HG03571 (cell line): Measurements from ENCODE around the gene DENND1B.
"Not testable (repeated sequence)": the region's sequence is repeated elsewhere in the genome, so short reads cannot be mapped to it uniquely, and the experiment has no call there.

ENCODE experiments used
- ATAC-seq: cut with Tn5 transposase; IDR thresholded peaks from one replicate; pipeline ENCODE4 v1.9.1; 2021; ENCODE audit not compliant: unreplicated experiment

The DENND1B gene

GRCh38 chr1:197633447-197634078 is 141.7 kb downstream of the DENND1B start:
- ATAC-seq, result no peak

GRCh38 chr1:197632651-197633050 is 142.6 kb downstream of the DENND1B start:
- no peak for ATAC-seq

GRCh38 chr1:197632005-197632404 is 143.3 kb downstream of the DENND1B start:
- ATAC-seq, result no peak

- no peak for ATAC-seq
Measured at GRCh38 chr1:197622371-197622770, 152.9 kb downstream of the DENND1B start.

GRCh38 chr1:197621761-197622160 is 153.5 kb downstream of the DENND1B start:
- no peak for ATAC-seq

GRCh38 chr1:197620714-197621163 is 154.5 kb downstream of the DENND1B start:
- no peak for ATAC-seq

GRCh38 chr1:197619008-197619640 is 156.2 kb downstream of the DENND1B start:
- no peak for ATAC-seq

- ATAC-seq, result no peak
Measured at GRCh38 chr1:197618061-197618460, 157.2 kb downstream of the DENND1B start.

GRCh38 chr1:197615693-197616011 is 159.6 kb downstream of the DENND1B start:
- ATAC-seq, result no peak

GRCh38 chr1:197614916-197615692 is 160.2 kb downstream of the DENND1B start:
- peak; percentile 60 for ATAC-seq

GRCh38 chr1:197606168-197606845 is 169.0 kb downstream of the DENND1B start:
- no peak for ATAC-seq

GRCh38 chr1:197604302-197604701 is 171.0 kb downstream of the DENND1B start:
- no peak for ATAC-seq

GRCh38 chr1:197600751-197601150 is 174.5 kb downstream of the DENND1B start:
- no peak for ATAC-seq

GRCh38 chr1:197599789-197600188 is 175.5 kb downstream of the DENND1B start:
- ATAC-seq, result no peak

GRCh38 chr1:197598935-197599334 is 176.3 kb downstream of the DENND1B start:
- ATAC-seq, result no peak

GRCh38 chr1:197595304-197595904 is 179.9 kb downstream of the DENND1B start:
- ATAC-seq, result no peak

- no peak for ATAC-seq
Measured at GRCh38 chr1:197590687-197591086, 184.6 kb downstream of the DENND1B start.

- ATAC-seq, result no peak
Measured at GRCh38 chr1:197585809-197586208, 189.5 kb downstream of the DENND1B start.

- no peak for ATAC-seq
Measured at GRCh38 chr1:197577580-197577979, 197.7 kb downstream of the DENND1B start.

GRCh38 chr1:197575531-197575930 is 199.7 kb downstream of the DENND1B start:
- ATAC-seq, result not testable (repeated sequence)

- no peak for ATAC-seq
Measured at GRCh38 chr1:197572169-197572568, 203.1 kb downstream of the DENND1B start.
